Urinary bladder (tissue), 4 donors: ENCODE data around the gene GAREM1. TPM values are rescaled to one million over a fixed set of nuclear protein-coding genes. Genes with fewer than 3 reads are reported as not detected.
A peak's percentile ranks its signal among the peaks of the same experiment; 100 is the strongest.
"Not testable (repeated sequence)": the region's sequence is repeated elsewhere in the genome, so short reads cannot be mapped to it uniquely, and the experiment has no call there.

Experiments
- DNase-seq: peaks from one replicate; pipeline ENCODE4 v3.0.0-alpha.2; 2015; ENCODE audit errors: extremely low spot score
- H3K27ac ChIP-seq: one replicate; pipeline ENCODE4 v1.5.1; 2013; ENCODE audit warnings: low read depth, mild to moderate bottlenecking, moderate library complexity
- H3K36me3 ChIP-seq: one replicate; pipeline ENCODE4 v1.6.1; 2013; ENCODE audit warnings: mild to moderate bottlenecking, moderate library complexity; ENCODE audit not compliant: insufficient read depth
- H3K4me1 ChIP-seq: one replicate; pipeline ENCODE4 v1.6.1; 2013; ENCODE audit warnings: mild to moderate bottlenecking, moderate library complexity; ENCODE audit not compliant: insufficient read depth
- H3K4me3 ChIP-seq: one replicate; pipeline ENCODE4 v1.5.1; 2013; ENCODE audit warnings: low read depth, low read length
- WGBS: extraction: QIAGEN DNeasy Blood & Tissue Kit; methylation state at CpG from one replicate; pipeline ENCODE4 v1.1.7; 2013; 5-methylcytosine and 5-hydroxymethylcytosine counted together
- polyA plus RNA-seq: library from polyadenylated mRNA; stranded (reverse); fragments of 200-250 nt; gene quantifications from one replicate; pipeline ENCODE4 v1.2.3, GENCODE V29; 2013
- total RNA-seq: library from RNA; depleted of rRNA; stranded (reverse); fragments of >200 nt; gene quantifications from one replicate; pipeline ENCODE4 v1.2.3, GENCODE V29; 2014
- donor health status: healthy with polysubstance abuse.
- donor health status: healthy.

GAREM1 gene
- total and polyA plus RNA-seq, 2 donors: 3.8 to 15.9 TPM

DNA sequence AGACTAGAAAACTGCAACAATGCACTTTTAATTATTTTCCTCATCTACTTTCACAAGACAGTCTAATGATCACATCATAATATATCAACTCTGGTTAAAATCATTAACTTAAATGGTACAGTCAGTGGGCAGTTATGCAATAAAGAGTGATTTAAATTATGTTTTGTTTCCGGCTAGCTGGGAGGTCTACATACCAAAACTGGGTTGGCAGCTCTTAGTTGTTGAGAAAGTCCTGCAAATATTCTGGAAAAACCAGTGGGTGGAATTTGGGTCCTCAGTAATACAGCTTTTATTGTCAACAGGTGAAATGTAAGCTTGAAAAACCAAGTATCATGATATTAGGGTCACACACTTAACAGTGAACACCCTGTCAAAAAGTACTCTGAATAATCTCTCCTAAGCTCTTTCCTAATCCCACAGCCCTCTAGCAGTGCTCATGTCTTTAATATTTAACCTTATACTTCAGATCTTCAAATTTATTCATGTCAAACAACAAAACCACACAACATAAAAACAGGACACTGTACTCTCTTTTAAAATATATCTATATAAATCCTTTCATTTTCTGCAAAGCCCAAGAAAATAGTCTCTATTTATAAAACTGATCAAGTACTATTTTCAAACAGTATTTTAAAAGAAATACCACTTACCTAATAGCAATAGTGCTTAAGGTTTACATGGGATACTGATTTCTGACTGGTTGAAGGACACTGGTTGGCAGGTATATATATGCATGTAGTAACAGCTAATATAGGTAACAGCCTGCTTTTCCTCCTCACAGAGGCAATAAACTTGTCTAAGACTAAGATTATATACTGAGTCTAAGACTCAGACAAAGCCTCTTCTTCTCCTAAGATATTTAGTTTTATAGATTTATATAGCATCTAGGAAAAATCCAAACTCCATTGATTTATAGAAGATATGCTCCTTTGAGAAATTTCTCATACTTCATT lies 103.8 kb downstream of the GAREM1 start:
- no peaks in the 10 kb centered on the region for H3K36me3 ChIP-seq
- peak overlapping the region; percentile 5 for H3K27ac ChIP-seq
- no peak overlapping the region for H3K4me3 ChIP-seq
- WGBS: 62% methylated on average over 1 of the region's 1 CpG
- peak; percentile 46 for DNase-seq
- peaks cover 2% of the 10 kb centered on the region for H3K4me1 ChIP-seq

GRCh38 chr18:32362484-32362883 lies 108.2 kb downstream of the GAREM1 start:
- WGBS: 80% methylated on average over 1 of the region's 1 CpG
- Histone ChIP-seq H3K4me3 (no peak overlapping the region), H3K27ac (no peak overlapping the region), H3K36me3 (no peaks in the 10 kb centered on the region), H3K4me1 (peaks cover 2% of the 10 kb centered on the region)
- DNase-seq: no peak

DNA sequence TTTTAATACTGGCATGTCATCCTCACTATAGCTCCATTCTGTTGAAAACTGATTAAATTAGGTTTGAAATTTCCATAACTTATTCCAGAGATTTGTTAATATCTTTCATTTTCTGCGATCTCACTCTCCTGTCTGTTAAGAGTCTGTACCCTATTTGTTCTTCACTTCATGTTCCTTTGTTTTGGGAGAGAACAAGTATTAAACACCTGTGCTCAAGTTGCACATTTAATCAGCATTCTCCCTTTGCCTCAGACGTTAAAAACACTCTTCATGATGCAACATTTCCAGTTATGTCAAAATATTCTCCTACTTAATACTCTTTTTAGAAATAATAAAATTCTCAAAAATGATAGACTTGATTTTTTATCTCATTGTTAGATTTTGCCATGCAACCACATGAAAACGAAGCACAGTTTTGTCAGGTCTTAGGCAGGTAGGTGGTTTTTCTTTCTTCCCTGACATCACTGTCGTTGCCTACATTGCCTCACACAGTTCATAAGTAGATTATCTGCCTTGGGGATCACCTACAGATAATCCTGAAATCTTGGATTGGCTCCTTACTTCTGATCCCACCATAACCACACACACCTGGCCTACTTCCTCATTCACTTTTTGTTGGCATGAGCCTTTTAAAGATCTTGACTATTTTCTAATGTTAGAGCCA lies 109.9 kb downstream of the GAREM1 start:
- Histone ChIP-seq H3K27ac (no peak overlapping the region), H3K4me1 (no peaks in the 10 kb centered on the region), H3K36me3 (no peaks in the 10 kb centered on the region), H3K4me3 (no peak overlapping the region)
- 90% methylated on average over 4 of the region's 4 CpGs for whole genome bisulfite sequencing
- no peak for DNase-seq

DNA sequence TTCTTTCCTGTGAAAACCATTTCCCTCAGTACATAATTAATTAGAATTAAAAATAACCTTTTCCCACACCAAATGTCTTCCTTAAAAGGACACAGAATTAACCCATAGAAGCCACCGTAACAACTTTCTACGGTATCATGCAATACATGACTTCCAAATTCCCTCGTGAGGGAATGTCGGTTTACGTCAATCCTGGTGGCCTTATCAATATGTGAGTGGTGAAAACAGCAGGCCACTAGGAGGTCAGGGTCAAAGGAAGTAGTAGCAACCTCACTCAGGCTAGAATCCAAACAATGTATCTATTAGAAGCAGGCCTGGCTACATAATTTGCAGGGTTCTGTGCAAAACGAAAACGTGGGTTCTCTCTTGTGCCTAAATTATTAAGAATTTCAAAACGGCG lies 112.2 kb downstream of the GAREM1 start:
- 86% methylated on average over 9 of the region's 9 CpGs for WGBS
- DNase-seq: no peak
- Histone ChIP-seq H3K4me3 (no peak overlapping the region), H3K36me3 (no peaks in the 10 kb centered on the region), H3K27ac (no peak overlapping the region), H3K4me1 (no peaks in the 10 kb centered on the region)

- WGBS: 82% methylated on average over 8 of the region's 8 CpGs
- Histone ChIP-seq H3K36me3 (no peaks in the 10 kb centered on the region), H3K4me1 (no peaks in the 10 kb centered on the region), H3K27ac (no peak overlapping the region), H3K4me3 (no peak overlapping the region)
- DNase-seq: no peak
These were observed 112.6 kb downstream of the GAREM1 start for GRCh38 chr18:32358075-32358474.

- 49% methylated on average over 1 of the region's 1 CpG for WGBS
- no peak for DNase-seq
- no peaks in the 10 kb centered on the region for H3K36me3 ChIP-seq
- H3K4me1 ChIP-seq: no peaks in the 10 kb centered on the region
- H3K27ac ChIP-seq: no peak overlapping the region
- H3K4me3 ChIP-seq: no peak overlapping the region
These were observed 114.8 kb downstream of the GAREM1 start for GRCh38 chr18:32355896-32356295.

DNA sequence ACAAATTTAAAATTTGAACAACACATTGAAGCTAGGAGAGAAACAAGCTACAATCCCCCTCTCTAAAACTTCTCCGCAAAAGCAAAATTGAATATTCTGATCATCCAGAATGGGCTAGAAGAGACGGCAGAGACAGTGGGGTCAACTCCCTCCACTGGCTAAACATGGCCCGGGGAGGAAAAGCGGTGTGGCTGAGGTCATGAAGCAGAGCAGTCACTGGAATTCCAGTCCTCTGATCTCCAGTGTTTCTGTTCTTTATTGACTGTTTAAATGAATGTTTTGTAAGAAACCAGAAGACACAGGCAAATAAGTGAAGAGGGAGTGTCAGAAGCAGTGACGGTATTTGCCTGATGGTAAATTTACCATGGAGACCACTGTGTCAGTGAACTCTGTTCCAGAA lies 116.2 kb downstream of the GAREM1 start:
- H3K4me3 ChIP-seq: no peak overlapping the region
- no peak for DNase-seq
- WGBS: 92% methylated on average over 5 of the region's 5 CpGs
- H3K36me3 ChIP-seq: no peaks in the 10 kb centered on the region
- no peak overlapping the region for H3K27ac ChIP-seq
- no peaks in the 10 kb centered on the region for H3K4me1 ChIP-seq

DNA sequence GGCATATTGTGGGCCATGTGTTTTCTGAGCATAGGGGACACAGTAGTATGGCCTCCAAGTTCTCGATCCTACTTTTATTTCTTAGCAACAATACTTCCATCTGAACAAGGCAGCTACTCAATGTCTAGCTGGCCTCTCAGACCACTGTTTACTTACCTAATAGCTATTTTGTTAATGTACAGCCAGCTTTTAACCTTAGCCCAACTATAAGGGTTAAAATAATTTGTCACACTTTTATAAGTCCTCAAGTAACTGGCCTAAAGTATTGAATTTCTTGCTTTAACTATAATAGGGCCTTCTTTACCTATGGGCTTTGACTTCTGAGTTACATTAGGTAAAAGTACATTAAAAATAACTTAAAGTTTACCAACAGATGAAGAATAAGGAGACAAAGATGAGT lies 117.4 kb downstream of the GAREM1 start:
- no peak overlapping the region for H3K4me3 ChIP-seq
- 99% methylated on average over 1 of the region's 1 CpG for WGBS
- no peak for DNase-seq
- H3K27ac ChIP-seq: no peak overlapping the region
- no peaks in the 10 kb centered on the region for H3K4me1 ChIP-seq
- no peaks in the 10 kb centered on the region for H3K36me3 ChIP-seq

DNA sequence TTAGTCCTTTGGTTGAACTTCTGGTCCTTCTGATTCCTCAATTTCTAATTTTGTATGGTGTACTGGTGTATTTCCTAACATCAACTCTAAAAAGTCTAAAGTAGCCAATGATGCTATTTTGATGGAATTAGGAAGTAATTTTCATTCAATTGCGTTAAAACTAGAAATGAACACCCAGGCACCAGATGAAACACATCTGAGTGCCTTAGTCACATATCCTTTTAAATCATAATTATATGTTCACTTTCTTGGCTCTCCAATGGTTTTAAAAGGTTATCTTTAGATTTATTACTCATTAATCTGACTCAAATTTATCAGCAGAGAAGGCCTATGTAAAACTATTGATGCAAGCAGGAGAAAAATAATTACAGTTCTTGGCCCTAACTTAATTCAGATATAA lies 119.7 kb downstream of the GAREM1 start:
- Histone ChIP-seq H3K27ac (no peak overlapping the region), H3K4me1 (no peaks in the 10 kb centered on the region), H3K4me3 (no peak overlapping the region), H3K36me3 (no peaks in the 10 kb centered on the region)
- 21% methylated on average over 1 of the region's 1 CpG for WGBS
- DNase-seq: no peak

- H3K36me3 ChIP-seq: no peaks in the 10 kb centered on the region
- H3K27ac ChIP-seq: no peak overlapping the region
- whole genome bisulfite sequencing: 10% methylated on average over 4 of the region's 4 CpGs
- no peaks in the 10 kb centered on the region for H3K4me1 ChIP-seq
- DNase-seq: peak; percentile 81
- no peak overlapping the region for H3K4me3 ChIP-seq
These were observed 120.8 kb downstream of the GAREM1 start for GRCh38 chr18:32349728-32350395.

DNA sequence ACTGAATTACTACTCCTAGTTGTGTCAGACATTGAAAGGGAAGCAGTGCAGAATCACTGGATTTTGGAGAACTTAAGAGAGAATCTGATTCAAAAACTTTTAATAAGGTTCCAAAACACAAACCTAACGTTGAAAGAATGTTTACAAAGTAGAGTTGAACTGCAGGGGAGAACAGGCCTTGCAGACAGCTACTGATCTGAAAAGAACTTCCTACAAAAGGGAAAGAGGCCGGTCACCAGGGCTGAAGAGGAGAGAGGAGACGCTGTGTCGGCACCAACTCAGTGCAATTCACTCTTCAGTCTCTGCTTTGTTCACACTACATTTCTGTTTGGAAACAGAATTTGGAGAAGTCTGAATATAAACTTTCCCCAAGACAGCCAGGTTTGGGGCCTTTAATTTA lies 124.0 kb downstream of the GAREM1 start:
- no peaks in the 10 kb centered on the region for H3K4me1 ChIP-seq
- no peak overlapping the region for H3K27ac ChIP-seq
- H3K36me3 ChIP-seq: no peaks in the 10 kb centered on the region
- no peak for DNase-seq
- whole genome bisulfite sequencing: 13% methylated on average over 4 of the region's 4 CpGs
- H3K4me3 ChIP-seq: no peak overlapping the region

DNA sequence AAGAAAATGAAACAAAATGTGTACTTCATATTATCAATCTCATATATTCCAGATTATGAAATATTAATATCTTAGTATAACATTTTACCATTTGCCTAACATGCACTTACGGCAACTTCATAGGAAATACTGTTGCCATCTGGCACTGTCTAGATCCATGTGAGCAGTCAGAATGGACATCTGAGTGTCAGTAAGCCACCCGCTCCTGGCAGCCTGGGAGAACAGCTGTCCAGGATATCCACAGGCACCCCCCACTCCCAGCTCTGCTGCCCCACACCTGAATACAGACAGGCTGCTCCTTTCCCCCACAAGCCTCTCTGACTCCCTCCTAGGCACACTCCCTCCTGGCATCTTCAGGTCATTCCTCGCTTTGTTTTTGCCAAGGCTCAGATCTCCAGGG lies 127.0 kb downstream of the GAREM1 start:
- no peak overlapping the region for H3K4me3 ChIP-seq
- H3K4me1 ChIP-seq: no peaks in the 10 kb centered on the region
- DNase-seq: no peak
- WGBS: 87% methylated on average over 3 of the region's 3 CpGs
- H3K36me3 ChIP-seq: no peaks in the 10 kb centered on the region
- H3K27ac ChIP-seq: no peak overlapping the region

- H3K4me3 ChIP-seq, H3K4me1 ChIP-seq, DNase-seq, H3K27ac ChIP-seq, H3K36me3 ChIP-seq: not testable (repeated sequence)
- 94% methylated on average over 3 of the region's 3 CpGs for WGBS
These were observed 129.6 kb downstream of the GAREM1 start for GRCh38 chr18:32341112-32341511.

DNA sequence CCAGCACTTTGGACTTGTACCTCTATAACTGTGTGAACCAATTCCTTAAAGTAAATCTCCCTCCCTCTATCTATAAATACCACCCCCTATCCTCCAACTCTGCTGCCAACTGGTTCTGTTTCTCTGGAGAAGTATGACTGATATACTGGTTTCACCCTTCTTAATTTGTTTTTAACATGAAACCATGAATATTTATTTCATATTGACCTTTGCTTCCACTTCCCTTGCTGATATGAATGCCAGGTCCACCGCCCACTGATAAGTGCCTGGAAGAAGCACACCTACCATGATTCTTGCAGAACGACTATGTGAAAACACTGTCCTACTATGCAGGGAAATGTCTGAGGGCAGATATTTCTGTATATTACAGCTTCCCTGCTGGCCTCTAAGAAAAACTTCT lies 131.6 kb downstream of the GAREM1 start:
- no peak overlapping the region for H3K4me3 ChIP-seq
- 73% methylated on average over 2 of the region's 2 CpGs for WGBS
- H3K27ac ChIP-seq: no peak overlapping the region
- DNase-seq: no peak
- H3K4me1 ChIP-seq: no peaks in the 10 kb centered on the region
- H3K36me3 ChIP-seq: no peaks in the 10 kb centered on the region
